KOPT-K1 (cell line): ENCODE data around the gene CD81.
"Not testable (repeated sequence)": the region's sequence is repeated elsewhere in the genome, so short reads cannot be mapped to it uniquely, and the experiment has no call there.

Experiments used
- H3K27ac ChIP-seq: fragments of 200-600 bp; sonication (generic); 2 replicates; pipeline ENCODE4 v1.5.1; 2016; ENCODE audit warnings: antibody characterized with exemption, mild to moderate bottlenecking, low read depth, low read length; ENCODE audit not compliant: poor library complexity, severe bottlenecking
- H3K36me3 ChIP-seq: fragments of 200-600 bp; sonication (generic); 2 replicates; pipeline ENCODE4 v1.5.1; 2017; ENCODE audit warnings: antibody characterized with exemption, mild to moderate bottlenecking, low read length, moderate library complexity; ENCODE audit not compliant: insufficient read depth
- H3K9me3 ChIP-seq: fragments of 200-600 bp; sonication (generic); 2 replicates; pipeline ENCODE4 v1.5.1; 2017; ENCODE audit warnings: antibody characterized with exemption, low read length, mild to moderate bottlenecking; ENCODE audit not compliant: insufficient read depth, poor library complexity, severe bottlenecking

The CD81 gene

DNA sequence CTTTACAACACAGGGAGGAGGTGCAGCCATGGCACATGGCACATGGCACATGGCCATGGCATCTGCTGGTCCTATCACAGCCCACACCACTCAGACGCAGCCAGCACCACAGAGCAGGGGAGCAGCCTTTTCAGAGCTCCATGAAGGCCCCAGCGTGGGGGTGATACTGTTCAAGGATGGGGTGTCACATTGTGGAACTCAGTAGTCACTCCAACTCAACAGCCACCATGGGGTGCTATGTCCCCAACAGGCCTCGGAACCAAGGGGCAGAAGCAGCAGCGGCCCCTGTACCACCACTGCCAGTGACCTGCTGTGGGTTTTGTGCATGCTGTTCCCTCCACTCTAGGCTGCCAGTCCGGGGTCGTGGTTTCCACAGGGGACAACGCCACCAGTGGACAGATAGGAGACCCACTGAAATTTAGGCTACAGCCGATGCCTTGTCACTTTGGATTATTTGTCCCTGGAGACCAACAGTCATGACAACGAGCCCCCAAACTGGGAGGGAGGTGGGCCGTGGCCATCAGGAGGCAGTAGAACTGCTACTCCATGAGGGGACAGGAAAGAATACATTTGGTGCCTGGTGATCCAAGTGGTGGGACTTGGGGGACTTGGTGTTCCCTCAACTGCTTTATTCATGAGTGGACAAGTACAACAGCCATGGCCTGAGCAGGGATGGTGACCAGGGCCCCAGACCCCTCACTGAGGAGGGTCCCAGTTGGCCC lies 30.4 kb upstream of the CD81 start:
- no peaks in the 10 kb centered on the region for H3K36me3 ChIP-seq
- H3K9me3 ChIP-seq, result peaks cover 46% of the 10 kb centered on the region
- H3K27ac ChIP-seq, result no peak overlapping the region

GRCh38 chr11:2347308-2347830 lies 29.7 kb upstream of the CD81 start:
- Histone ChIP-seq H3K9me3 (peaks cover 46% of the 10 kb centered on the region), H3K27ac (no peak overlapping the region), H3K36me3 (no peaks in the 10 kb centered on the region)

DNA sequence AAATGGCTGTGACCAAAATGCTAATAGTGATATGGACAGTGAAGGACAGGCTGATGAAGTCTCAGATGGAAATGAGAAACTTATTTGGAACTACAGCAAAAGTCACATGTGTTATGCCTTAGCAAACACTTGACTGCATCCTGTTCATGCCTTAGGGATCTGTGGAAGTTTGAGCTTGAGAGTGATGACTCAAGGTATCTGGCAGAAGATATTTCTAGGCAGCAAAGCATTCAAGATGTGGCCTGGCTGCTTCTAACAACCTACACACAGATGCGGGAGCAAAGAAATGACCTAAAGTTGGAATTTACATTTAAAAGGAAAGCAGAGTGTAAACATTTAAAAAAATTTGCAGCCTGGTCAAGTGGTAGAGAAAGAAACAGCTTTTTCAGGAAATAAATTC lies 28.1 kb upstream of the CD81 start:
- Histone ChIP-seq H3K36me3 (no peaks in the 10 kb centered on the region), H3K9me3 (peaks cover 41% of the 10 kb centered on the region), H3K27ac (no peak overlapping the region)

DNA sequence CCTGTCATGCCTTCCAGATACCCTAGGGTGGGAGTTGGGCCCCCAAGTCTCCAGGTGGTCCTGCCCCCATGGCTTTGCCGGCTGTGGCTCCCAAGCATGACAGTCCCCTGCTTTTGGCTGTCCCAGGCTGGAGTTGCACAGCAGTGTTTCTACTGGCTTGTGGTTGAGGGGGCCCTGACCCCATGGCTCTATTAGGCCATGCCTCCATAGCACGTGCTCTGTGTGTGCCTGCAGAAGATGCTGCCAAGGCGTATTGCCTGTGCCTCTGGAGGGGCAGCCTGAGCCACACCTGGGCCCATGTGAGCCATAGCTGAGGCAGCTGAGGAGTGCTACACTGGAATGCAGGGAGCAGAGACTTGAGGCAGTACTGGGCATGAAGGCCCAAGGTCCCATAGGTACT lies 25.4 kb upstream of the CD81 start:
- no peak overlapping the region for H3K27ac ChIP-seq
- H3K9me3 ChIP-seq, result peaks cover 31% of the 10 kb centered on the region
- H3K36me3 ChIP-seq, result no peaks in the 10 kb centered on the region

GRCh38 chr11:2352420-2352819 lies 24.7 kb upstream of the CD81 start:
- Histone ChIP-seq H3K27ac (no peak overlapping the region), H3K9me3 (peaks cover 26% of the 10 kb centered on the region), H3K36me3 (no peaks in the 10 kb centered on the region)

GRCh38 chr11:2355000-2355644 lies 22.0 kb upstream of the CD81 start:
- Histone ChIP-seq H3K27ac (no peak overlapping the region), H3K36me3 (no peaks in the 10 kb centered on the region), H3K9me3 (peaks cover 3% of the 10 kb centered on the region)

- H3K9me3 ChIP-seq, result no peaks in the 10 kb centered on the region
- no peak overlapping the region for H3K27ac ChIP-seq
- H3K36me3 ChIP-seq, result no peaks in the 10 kb centered on the region
Observed at GRCh38 chr11:2357246-2357645, 19.9 kb upstream of the CD81 start.

GRCh38 chr11:2357651-2358050 lies 19.5 kb upstream of the CD81 start:
- not testable (repeated sequence) for H3K36me3 ChIP-seq, H3K27ac ChIP-seq, H3K9me3 ChIP-seq

DNA sequence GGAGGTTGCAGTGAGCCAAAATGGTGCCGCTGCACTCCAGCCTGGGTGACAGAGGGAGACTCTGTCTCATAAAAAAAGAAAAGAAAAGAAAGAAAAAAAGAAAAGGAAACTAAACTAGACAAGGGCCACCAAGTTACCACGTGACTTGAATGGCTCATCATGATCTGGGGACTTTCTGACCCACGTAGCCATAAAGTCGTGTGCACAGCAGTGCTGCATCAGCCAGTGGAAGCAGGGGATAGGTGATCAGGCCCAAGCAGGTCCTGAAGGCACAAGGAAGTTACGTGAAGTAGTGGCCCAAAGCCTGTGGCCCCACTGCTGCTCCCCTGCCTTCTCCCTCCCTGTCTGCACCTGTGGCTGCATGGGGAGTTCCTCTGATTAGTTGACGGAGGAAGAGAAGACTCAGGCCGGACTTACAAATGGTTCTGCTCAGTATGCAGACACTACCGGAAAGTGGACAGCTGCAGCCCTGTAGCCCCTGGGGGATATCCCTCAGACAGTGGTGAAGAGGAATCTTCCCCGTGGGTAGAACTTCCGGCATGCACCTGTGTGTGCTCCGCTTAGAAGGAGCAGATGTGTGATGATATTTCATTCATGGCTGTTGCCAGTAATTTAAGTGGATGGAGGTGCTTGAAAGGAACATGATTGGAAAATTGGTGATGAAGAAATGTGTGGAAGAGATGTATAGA lies 18.2 kb upstream of the CD81 start:
- Histone ChIP-seq H3K27ac (no peak overlapping the region), H3K9me3 (no peaks in the 10 kb centered on the region), H3K36me3 (no peaks in the 10 kb centered on the region)

GRCh38 chr11:2359557-2359956 lies 17.6 kb upstream of the CD81 start:
- no peak overlapping the region for H3K27ac ChIP-seq
- no peaks in the 10 kb centered on the region for H3K9me3 ChIP-seq
- H3K36me3 ChIP-seq, result no peaks in the 10 kb centered on the region

DNA sequence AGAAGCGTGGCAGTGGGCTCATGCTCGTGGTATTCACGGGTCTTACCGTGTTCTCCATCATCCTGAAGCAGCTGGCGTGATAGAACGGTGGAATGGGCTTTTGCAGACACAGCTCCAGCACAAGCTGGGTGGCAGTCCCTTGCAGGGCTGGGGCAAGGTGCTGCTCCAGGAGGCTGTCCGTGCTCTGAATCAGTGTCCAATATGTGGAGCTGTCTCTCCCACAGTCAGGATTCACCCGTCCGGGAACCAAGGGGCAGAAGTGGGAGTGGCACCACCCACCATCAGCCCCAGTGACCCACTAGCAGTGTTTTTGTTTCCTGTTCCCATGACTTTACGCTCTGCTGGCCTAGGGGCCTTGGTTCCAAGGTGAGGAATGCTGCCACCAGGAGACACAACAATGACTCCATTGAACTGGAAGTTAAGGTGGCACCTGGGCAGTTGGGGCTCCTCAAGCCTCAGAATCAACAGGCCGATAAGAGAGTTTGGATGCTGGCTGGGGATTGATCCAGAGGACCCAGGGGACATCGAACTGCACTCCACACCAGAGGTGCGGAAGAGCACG lies 16.9 kb upstream of the CD81 start:
- H3K27ac ChIP-seq, result no peak overlapping the region
- no peaks in the 10 kb centered on the region for H3K36me3 ChIP-seq
- no peaks in the 10 kb centered on the region for H3K9me3 ChIP-seq

DNA sequence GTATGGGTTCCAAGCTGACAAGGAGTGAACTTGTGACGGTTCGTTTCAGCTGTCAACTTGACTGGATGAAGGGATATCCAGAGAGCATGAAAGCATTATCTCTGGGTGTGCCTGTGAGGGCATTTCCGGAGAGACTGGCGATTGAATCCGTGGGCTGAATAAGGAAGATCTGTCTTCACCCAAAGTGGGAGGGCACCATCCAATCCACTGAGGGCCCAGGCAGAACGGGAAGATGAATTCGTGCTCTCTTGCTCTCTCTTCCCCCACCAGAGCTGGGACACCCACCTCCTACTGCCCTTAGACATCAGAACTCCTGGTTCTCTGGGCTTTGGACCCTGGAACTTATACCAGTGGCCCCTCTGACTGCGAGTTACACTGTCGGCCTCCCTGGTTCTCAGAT lies 15.5 kb upstream of the CD81 start:
- Histone ChIP-seq H3K9me3 (no peaks in the 10 kb centered on the region), H3K36me3 (no peaks in the 10 kb centered on the region), H3K27ac (no peak overlapping the region)

DNA sequence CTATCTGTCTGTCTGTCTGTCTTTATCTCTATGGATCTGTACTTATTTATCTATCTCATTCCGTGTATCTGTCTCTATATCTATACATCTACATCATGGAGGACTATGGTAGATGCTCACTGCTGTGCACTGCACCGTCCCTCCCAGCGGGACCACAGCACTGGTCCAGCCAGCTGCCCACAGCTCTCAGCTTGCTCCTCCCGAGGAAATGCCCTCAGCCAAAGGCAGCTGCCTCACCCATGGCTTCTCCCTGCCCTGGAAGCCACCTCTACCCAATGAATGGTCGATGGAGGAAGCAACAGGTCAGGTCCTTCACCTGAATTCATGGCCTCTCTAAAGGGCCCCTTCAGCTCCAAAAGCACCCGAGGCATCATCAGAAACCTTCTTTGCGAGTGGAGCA lies 14.7 kb upstream of the CD81 start:
- no peaks in the 10 kb centered on the region for H3K9me3 ChIP-seq
- no peaks in the 10 kb centered on the region for H3K36me3 ChIP-seq

DNA sequence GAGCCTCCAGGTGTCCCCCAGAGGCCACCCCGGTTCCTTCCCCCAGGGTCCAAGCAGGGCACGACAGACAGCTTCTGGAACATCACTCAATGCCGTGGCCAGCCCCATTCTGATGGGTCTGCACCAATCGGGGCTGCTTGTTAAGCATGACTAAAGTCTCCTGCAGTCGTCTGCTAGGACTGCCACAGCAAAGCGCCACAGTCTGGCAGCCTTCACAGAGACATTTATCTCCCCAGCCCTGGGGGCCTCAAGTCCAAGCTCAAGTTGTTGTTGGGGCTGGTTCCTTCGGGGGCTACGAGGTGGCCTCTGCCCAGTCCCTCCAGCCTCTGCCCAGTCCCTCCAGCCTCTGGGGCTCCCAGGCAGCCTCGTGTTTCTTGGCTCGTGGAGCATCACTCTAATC lies 14.0 kb upstream of the CD81 start:
- Histone ChIP-seq H3K36me3 (no peaks in the 10 kb centered on the region), H3K27ac (no peak overlapping the region), H3K9me3 (no peaks in the 10 kb centered on the region)

More for the DNA sequence above, 14.7 kb upstream of the CD81 start:
- H3K27ac ChIP-seq, result no peak overlapping the region
